Upper lobe of left lung (tissue), 4 donors: ENCODE data around the gene PEMT.

Experiments
- CTCF ChIP-seq, 6 experiments: fragments of 450-650 bp in 4 of 6; fragments of 200-600 bp in 2 of 6; sonication (generic) in 2 of 6; IDR thresholded peaks; one replicate each; pipeline ENCODE4 v1.5.1; 2016 to 2019; ENCODE audit warnings: antibody characterized with exemption in 6 of 6
- EP300 ChIP-seq, 4 donors: sonication (generic); formaldehyde crosslinking; IDR thresholded peaks; one replicate each; pipeline ENCODE4 v1.5.1; 2017; ENCODE audit warnings: antibody characterized with exemption in 4 of 4, control low read depth in 2 of 4
- POLR2A ChIP-seq, 4 donors: fragments of 450-650 bp; IDR thresholded peaks; one replicate each; pipeline ENCODE4 v1.5.1; 2016 to 2017; ENCODE audit warnings: antibody characterized with exemption in 4 of 4, mild to moderate bottlenecking in 2 of 4

DNA sequence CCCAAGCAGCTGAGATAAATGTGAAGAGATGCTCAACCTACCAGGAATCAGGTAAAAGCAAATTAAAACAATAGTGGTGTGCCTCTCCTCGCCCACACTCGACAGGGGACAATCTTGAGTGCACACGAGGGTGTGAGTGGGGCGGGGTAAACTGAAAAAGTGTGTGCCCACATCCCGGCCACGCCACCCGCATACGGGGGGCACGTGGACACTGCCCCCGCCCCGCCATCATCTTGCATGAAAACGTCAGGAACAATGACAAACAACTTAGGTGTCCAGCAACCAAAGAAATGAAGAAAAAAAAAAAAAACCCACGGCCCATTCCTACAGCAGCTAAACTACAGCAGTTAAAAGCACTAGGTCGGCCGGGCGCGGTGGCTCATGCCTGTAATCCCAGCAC, 14.1 kb downstream of the PEMT start:
- TF ChIP-seq CTCF (IDR thresholded peaks at IDR 0.05), result no peak
- no peak for TF ChIP-seq EP300 (IDR thresholded peaks at IDR 0.05)
- no peak for TF ChIP-seq POLR2A (IDR thresholded peaks at IDR 0.05)
